Measurements from ENCODE around the gene NOD1. TPM values are rescaled to one million over a fixed set of nuclear protein-coding genes. Genes with fewer than 3 reads are reported as not detected.

The NOD1 gene
- total and polyA plus RNA-seq, 8 donors = 2.3 to 18.3 (median 5.5) TPM

GRCh38 chr7:30463405-30464145 lies 15.0 kb downstream of the NOD1 start:
- no peak for DNase-seq
- intact Hi-C loops (cut with DNase I; ENCODE audit: low total_unique reads) = no loop called here
- WGBS, 5 donors = 81 to 88% (median 86%) methylated on average over 6 of the region's 6 CpGs
- Histone ChIP-seq H3K36me3 (no peaks in the 10 kb centered on the region), H3K4me1 (peaks cover 9 to 96% (median 36%) of the 10 kb centered on the region in 4 donors), H3K27me3 (no peaks in the 10 kb centered on the region), H3K9me3 (no peaks in the 10 kb centered on the region), H3K4me3 (no peak overlapping the region), H3K27ac (peak overlapping the region in 3 of 5 donors; percentile 80 to 91 (median 87))
- TF ChIP-seq POLR2A (IDR thresholded peaks at IDR 0.05) (no peak), EP300 (IDR thresholded peaks at IDR 0.05) (no peak), CTCF (IDR thresholded peaks at IDR 0.05) (no peak), POLR2AphosphoS5 (IDR thresholded peaks at IDR 0.05) (no peak)

- DNase-seq = no peak
- H3K4me1 ChIP-seq = peaks cover 9 to 88% (median 30%) of the 10 kb centered on the region in 4 donors
- H3K9me3 ChIP-seq = no peaks in the 10 kb centered on the region
- no peak overlapping the region for H3K4me3 ChIP-seq
- H3K36me3 ChIP-seq = peaks cover 0 to 8% (median under 1%) of the 10 kb centered on the region in 4 donors
- H3K27me3 ChIP-seq = no peaks in the 10 kb centered on the region
- H3K27ac ChIP-seq = no peak overlapping the region
- intact Hi-C loops (cut with DNase I; ENCODE audit: low total_unique reads) = no loop called here
- WGBS, 5 donors = 84 to 100% (median 85%) methylated on average over 1 of the region's 1 CpG
- no peak for TF ChIP-seq POLR2AphosphoS5 (IDR thresholded peaks at IDR 0.05)
- TF ChIP-seq POLR2A (IDR thresholded peaks at IDR 0.05) = no peak
- no peak for TF ChIP-seq CTCF (IDR thresholded peaks at IDR 0.05)
- no peak for TF ChIP-seq EP300 (IDR thresholded peaks at IDR 0.05)
Measured at GRCh38 chr7:30462179-30462578, 16.4 kb downstream of the NOD1 start.

- 68 to 96% (median 77%) methylated on average over 4 of the region's 4 CpGs for WGBS, 5 donors
- peak overlapping the region in 4 of 5 donors; percentile 20 to 76 (median 72) for H3K27ac ChIP-seq
Measured at GRCh38 chr7:30460246-30460633, 18.3 kb downstream of the NOD1 start.

More at GRCh38 chr7:30460246-30460633, 18.3 kb downstream of the NOD1 start:
- no peak for DNase-seq
- H3K27me3 ChIP-seq = no peaks in the 10 kb centered on the region
- no peak overlapping the region for H3K4me3 ChIP-seq
- TF ChIP-seq POLR2A (IDR thresholded peaks at IDR 0.05) (no peak), POLR2AphosphoS5 (IDR thresholded peaks at IDR 0.05) (no peak), EP300 (IDR thresholded peaks at IDR 0.05) (no peak), CTCF (IDR thresholded peaks at IDR 0.05) (no peak)
- H3K36me3 ChIP-seq = peaks cover 9 to 27% (median 20%) of the 10 kb centered on the region in 4 donors
- intact Hi-C loops (cut with DNase I; ENCODE audit: low total_unique reads) = no loop called here
- H3K4me1 ChIP-seq = peaks cover 0 to 69% (median 18%) of the 10 kb centered on the region in 4 donors
- H3K9me3 ChIP-seq = no peaks in the 10 kb centered on the region
